GM23248 (cell line): ENCODE data around the gene KCNC2. TPM values are rescaled to one million over a fixed set of nuclear protein-coding genes. Genes with fewer than 3 reads are reported as not detected.

ENCODE experiments used
- DNase-seq: peaks from one replicate; pipeline ENCODE4 v3.0.0-alpha.2; 2015
- H2AFZ ChIP-seq: fragments of 200-600 bp; sonication (generic); 2 replicates; pipeline ENCODE4 v1.6.1; 2016; ENCODE audit warnings: antibody characterized with exemption
- H3F3A ChIP-seq: fragments of 200-600 bp; sonication (generic); 2 replicates; pipeline ENCODE4 v1.6.1; 2016; ENCODE audit warnings: mild to moderate bottlenecking, antibody characterized with exemption, mixed run types; ENCODE audit not compliant: insufficient read depth
- H3K27ac ChIP-seq: fragments of 200-600 bp; sonication (generic); 2 replicates; pipeline ENCODE4 v1.5.1; 2016; ENCODE audit warnings: mild to moderate bottlenecking
- H3K27me3 ChIP-seq: fragments of 200-600 bp; sonication (generic); replicated peaks from 2 replicates; pipeline ENCODE4 v1.6.1; 2016; ENCODE audit warnings: mild to moderate bottlenecking; ENCODE audit not compliant: insufficient read depth
- H3K36me3 ChIP-seq: fragments of 200-600 bp; sonication (generic); 2 replicates; pipeline ENCODE4 v1.6.1; 2016; ENCODE audit warnings: low read depth, mild to moderate bottlenecking
- H3K4me1 ChIP-seq: fragments of 200-600 bp; sonication (generic); 2 replicates; pipeline ENCODE4 v1.6.1; 2016; ENCODE audit warnings: mild to moderate bottlenecking; ENCODE audit not compliant: insufficient read depth
- H3K4me2 ChIP-seq: fragments of 200-600 bp; sonication (generic); one replicate; pipeline ENCODE4 v1.6.1; 2016; ENCODE audit warnings: mild to moderate bottlenecking; ENCODE audit not compliant: unreplicated experiment
- H3K4me3 ChIP-seq: fragments of 200-600 bp; sonication (generic); 2 replicates; pipeline ENCODE4 v1.5.1; 2016; ENCODE audit warnings: mild to moderate bottlenecking
- H3K79me2 ChIP-seq: fragments of 200-600 bp; sonication (generic); 2 replicates; pipeline ENCODE4 v1.6.1; 2016; ENCODE audit warnings: mild to moderate bottlenecking; ENCODE audit not compliant: insufficient read depth
- H3K9ac ChIP-seq: fragments of 200-600 bp; sonication (generic); 2 replicates; pipeline ENCODE4 v1.6.1; 2016; ENCODE audit warnings: mild to moderate bottlenecking
- H3K9me2 ChIP-seq: fragments of 200-600 bp; sonication (generic); 2 replicates; pipeline ENCODE4 v1.6.1; 2016; ENCODE audit warnings: mixed run types, mild to moderate bottlenecking, moderate library complexity; ENCODE audit not compliant: insufficient read depth
- H3K9me3 ChIP-seq: fragments of 200-600 bp; sonication (generic); one replicate; pipeline ENCODE4 v1.6.1; 2017; ENCODE audit warnings: low read depth
- H4K20me1 ChIP-seq: fragments of 200-600 bp; sonication (generic); 2 replicates; pipeline ENCODE4 v1.6.0; 2016; ENCODE audit not compliant: insufficient read depth
- EZH2 ChIP-seq: fragments of 200-600 bp; sonication (generic); IDR thresholded peaks from 2 replicates; pipeline ENCODE4 v1.6.1; 2018; ENCODE audit warnings: antibody characterized with exemption, mild to moderate bottlenecking; ENCODE audit not compliant: insufficient read depth, poor library complexity, severe bottlenecking
- EZH2phosphoT487 ChIP-seq: fragments of 200-600 bp; sonication (generic); IDR thresholded peaks from 2 replicates; pipeline ENCODE4 v1.6.1; 2018; ENCODE audit warnings: antibody characterized with exemption, moderate library complexity, mild to moderate bottlenecking, low read depth; ENCODE audit not compliant: insufficient read depth
- WGBS, 2 experiments: methylation state at CpG; one replicate each; pipeline ENCODE4 v1.1.6; 2015 to 2017; ENCODE audit warnings: low lambda C conversion rate in 2 of 2, low coverage in 1 of 2; ENCODE audit errors: missing lambda C conversion rate in 2 of 2; 5-methylcytosine and 5-hydroxymethylcytosine counted together
- in situ Hi-C: fragments of 300-500 bp; cut with MboI; formaldehyde crosslinking; loops from 2 replicates; pipeline ENCODE4 v1.15.0; 2020
- polyA plus RNA-seq: library from polyadenylated mRNA; unstranded; fragments of >200 nt; fragmentation: Nextera tagmentation; extraction: Ambion mirVana; gene quantifications from 2 replicates; pipeline ENCODE4 v1.2.1, GENCODE V29; 2016
- total RNA-seq: library from RNA; depleted of rRNA; stranded (reverse); fragments of >200 nt; shearing (Covaris generic); gene quantifications from 2 replicates; pipeline ENCODE4 v1.2.3, GENCODE V29; 2014

KCNC2 gene
- total and polyA plus RNA-seq, 2 experiments from 2014 or later, result not detected

DNA sequence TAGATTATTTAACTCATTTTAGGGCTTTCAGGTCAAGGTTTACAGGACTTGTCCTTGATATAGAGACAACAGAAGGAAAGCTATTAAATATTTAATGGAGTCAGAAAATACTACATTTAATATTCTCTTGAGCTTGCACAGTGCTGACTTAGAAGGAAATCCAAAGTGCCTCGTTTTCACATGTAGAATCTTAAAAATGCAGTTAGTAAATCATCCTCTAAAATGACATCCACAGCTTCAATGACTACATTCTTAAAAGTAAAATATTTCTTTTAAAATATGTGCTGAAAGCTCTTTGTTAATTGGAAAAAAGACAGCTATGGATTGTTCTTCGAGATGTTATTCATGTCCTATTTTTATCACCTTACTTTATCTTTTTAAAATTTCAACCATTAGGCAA is 146.9 kb downstream of the KCNC2 start:
- Histone ChIP-seq H3K9ac (no peak overlapping the region), H3K36me3 (no peaks in the 10 kb centered on the region), H2AFZ (no peak overlapping the region), H3K27me3 (no peaks in the 10 kb centered on the region; the same call in 1 of the 2 replicates), H3K4me1 (no peaks in the 10 kb centered on the region), H3F3A (no peaks in the 10 kb centered on the region), H3K4me2 (no peak overlapping the region), H3K9me3 (no peaks in the 10 kb centered on the region), H3K9me2 (no peaks in the 10 kb centered on the region), H3K27ac (no peak overlapping the region), H3K4me3 (no peak overlapping the region), H4K20me1 (no peaks in the 10 kb centered on the region), H3K79me2 (no peaks in the 10 kb centered on the region)
- in situ Hi-C loops, result no loop called here
- 8 to 11% methylated on average over 2 of the region's 2 CpGs for WGBS, 2 experiments
- no peak for DNase-seq
- no peak for TF ChIP-seq EZH2phosphoT487
- no peak for TF ChIP-seq EZH2

DNA sequence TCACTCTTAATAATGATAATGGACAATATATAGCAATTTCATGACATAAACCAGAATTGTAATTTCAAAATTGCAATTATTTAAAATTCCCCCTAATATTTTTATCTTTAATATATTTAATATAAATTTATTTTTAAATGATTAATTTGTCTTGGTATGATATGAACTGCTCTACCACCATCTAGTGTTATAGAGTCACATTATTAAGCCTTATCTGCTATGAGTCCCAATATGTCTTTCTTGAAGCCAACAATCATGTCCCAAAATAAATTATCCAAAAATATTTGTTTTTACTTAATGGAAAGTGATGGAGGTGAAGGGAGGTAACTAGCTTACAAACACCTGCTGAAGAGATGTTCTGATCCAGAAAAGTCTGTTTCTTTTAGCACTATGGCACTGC is 151.4 kb downstream of the KCNC2 start:
- TF ChIP-seq EZH2 (no peak), EZH2phosphoT487 (no peak)
- H4K20me1 ChIP-seq, result no peaks in the 10 kb centered on the region
- DNase-seq, result no peak
- H3F3A ChIP-seq, result no peaks in the 10 kb centered on the region
- H3K79me2 ChIP-seq, result no peaks in the 10 kb centered on the region
- H3K27me3 ChIP-seq, result 0 out of 2 replicates have a peak, but pooled peaks cover 6% of the 10 kb centered on the region
- no peak overlapping the region for H3K4me2 ChIP-seq
- no peaks in the 10 kb centered on the region for H3K9me2 ChIP-seq
- no peak overlapping the region for H3K9ac ChIP-seq
- H3K4me3 ChIP-seq, result no peak overlapping the region
- H2AFZ ChIP-seq, result no peak overlapping the region
- H3K36me3 ChIP-seq, result no peaks in the 10 kb centered on the region
- H3K9me3 ChIP-seq, result no peaks in the 10 kb centered on the region
- in situ Hi-C loops, result no loop called here
- no peaks in the 10 kb centered on the region for H3K4me1 ChIP-seq
- H3K27ac ChIP-seq, result no peak overlapping the region

DNA sequence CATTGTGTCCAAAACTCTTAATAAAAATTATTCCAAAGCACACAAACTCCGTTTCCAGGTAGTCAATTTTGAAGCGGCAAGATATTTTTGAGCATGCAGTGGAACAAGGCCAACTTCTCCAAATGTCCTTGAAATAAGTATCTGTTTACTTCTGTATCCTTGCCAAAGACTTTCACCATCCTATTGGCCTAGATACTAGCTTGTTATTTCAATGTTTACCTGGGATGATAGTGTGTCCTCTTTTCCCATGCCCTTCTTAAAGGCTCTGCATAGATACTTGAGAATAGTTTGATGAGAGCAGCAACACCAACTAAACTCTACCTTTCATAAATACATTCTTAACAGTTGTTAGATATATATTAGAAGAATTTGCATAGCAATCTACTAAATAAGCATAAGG is 160.9 kb downstream of the KCNC2 start:
- Histone ChIP-seq H3K9ac (no peak overlapping the region), H3K4me3 (no peak overlapping the region), H3F3A (no peaks in the 10 kb centered on the region), H3K4me2 (no peak overlapping the region), H3K79me2 (no peaks in the 10 kb centered on the region), H3K9me2 (no peaks in the 10 kb centered on the region), H4K20me1 (no peaks in the 10 kb centered on the region), H3K36me3 (no peaks in the 10 kb centered on the region), H3K9me3 (no peaks in the 10 kb centered on the region), H2AFZ (no peak overlapping the region), H3K27me3 (no peaks in the 10 kb centered on the region), H3K4me1 (no peaks in the 10 kb centered on the region), H3K27ac (no peak overlapping the region)
- in situ Hi-C loops, result no loop called here
- DNase-seq, result no peak
- TF ChIP-seq EZH2 (no peak), EZH2phosphoT487 (no peak)
- 20% methylated on average over 2 of the region's 2 CpGs for WGBS, 2 experiments

DNA sequence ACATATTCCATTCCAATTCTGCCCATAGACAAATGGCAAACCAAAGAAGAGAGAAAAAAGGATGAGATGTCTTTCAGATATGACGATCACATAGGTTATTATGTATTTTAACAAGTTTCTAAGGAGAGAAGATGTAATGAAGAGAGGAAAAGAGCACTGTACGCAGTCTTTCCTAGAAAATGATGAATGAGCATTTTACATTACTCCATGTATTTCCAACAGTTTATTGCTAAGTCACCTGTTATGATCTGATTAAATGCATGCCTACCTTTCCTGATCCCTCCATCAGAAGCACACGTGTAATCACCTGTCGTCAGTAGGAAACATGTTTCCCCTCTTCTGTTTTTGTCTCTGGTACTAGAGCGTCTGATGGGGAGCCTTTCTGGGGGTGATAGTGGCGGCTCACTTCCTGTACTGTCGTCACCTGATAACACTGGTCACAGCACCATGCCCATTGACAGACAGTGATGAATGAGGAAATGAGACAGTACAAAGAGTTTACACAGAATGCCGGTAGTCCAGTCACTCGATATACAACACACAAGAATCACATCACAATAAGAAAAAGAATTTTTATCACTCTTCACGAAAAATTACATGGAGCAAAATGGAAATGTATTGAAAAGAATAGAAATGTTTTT is 161.6 kb downstream of the KCNC2 start:
- WGBS, 2 experiments, result 17 to 18% methylated on average over 10 of the region's 10 CpGs
- H4K20me1 ChIP-seq, result no peaks in the 10 kb centered on the region
- no peaks in the 10 kb centered on the region for H3F3A ChIP-seq
- H3K27ac ChIP-seq, result no peak overlapping the region
- in situ Hi-C loops, result no loop called here
- TF ChIP-seq EZH2, result no peak
- no peak for TF ChIP-seq EZH2phosphoT487
- H3K27me3 ChIP-seq, result no peaks in the 10 kb centered on the region
- H3K9ac ChIP-seq, result no peak overlapping the region
- no peak overlapping the region for H3K4me2 ChIP-seq
- H3K4me1 ChIP-seq, result no peaks in the 10 kb centered on the region
- no peaks in the 10 kb centered on the region for H3K79me2 ChIP-seq
- no peak overlapping the region for H3K4me3 ChIP-seq
- DNase-seq, result no peak
- no peaks in the 10 kb centered on the region for H3K36me3 ChIP-seq
- H3K9me3 ChIP-seq, result no peaks in the 10 kb centered on the region
- H2AFZ ChIP-seq, result no peak overlapping the region
- H3K9me2 ChIP-seq, result no peaks in the 10 kb centered on the region

DNA sequence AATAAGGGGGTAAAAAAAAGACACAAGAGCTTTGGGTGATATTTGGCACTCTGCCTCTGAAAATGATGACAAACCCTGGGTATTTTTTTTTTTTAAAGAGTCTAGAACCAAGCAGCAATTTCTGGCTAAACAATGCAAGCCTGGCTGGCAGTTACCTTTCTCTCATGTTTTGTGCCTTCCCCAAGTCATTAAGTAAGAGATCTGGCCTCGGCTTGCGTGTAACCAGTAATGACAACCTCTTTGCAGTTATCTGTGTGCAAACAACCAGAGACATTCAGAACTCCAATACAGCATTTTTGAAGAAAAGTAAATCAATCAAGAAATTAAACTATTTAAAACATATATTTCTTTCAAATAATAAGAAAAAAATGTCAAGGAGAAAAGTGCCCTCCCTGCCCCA is 167.5 kb downstream of the KCNC2 start:
- no peaks in the 10 kb centered on the region for H3K27me3 ChIP-seq
- no peak overlapping the region for H3K27ac ChIP-seq
- no peaks in the 10 kb centered on the region for H3K9me3 ChIP-seq
- no peak overlapping the region for H3K4me2 ChIP-seq
- H3K4me1 ChIP-seq, result no peaks in the 10 kb centered on the region
- in situ Hi-C loops, result no loop called here
- H3F3A ChIP-seq, result no peaks in the 10 kb centered on the region
- H2AFZ ChIP-seq, result no peak overlapping the region
- no peak overlapping the region for H3K9ac ChIP-seq
- H3K36me3 ChIP-seq, result no peaks in the 10 kb centered on the region
- H3K79me2 ChIP-seq, result no peaks in the 10 kb centered on the region
- H3K9me2 ChIP-seq, result no peaks in the 10 kb centered on the region
- H3K4me3 ChIP-seq, result no peak overlapping the region
- DNase-seq, result no peak
- no peak for TF ChIP-seq EZH2
- TF ChIP-seq EZH2phosphoT487, result no peak
- H4K20me1 ChIP-seq, result no peaks in the 10 kb centered on the region
- WGBS, 2 experiments, result 17 to 43% methylated on average over 2 of the region's 2 CpGs
